A673 (cell line): ENCODE measurements around the gene NRP2.

Experiments used
- CTCF ChIP-seq: fragments of 300-800, 200-600 bp; sonication (generic); conservative IDR thresholded peaks from 2 replicates; pipeline ENCODE4 v1.5.1; 2017; ENCODE audit warnings: low read depth, mild to moderate bottlenecking, antibody characterized with exemption, low read length, moderate library complexity, mixed read lengths
- EZH2 ChIP-seq: fragments of 200-600 bp; sonication (generic); IDR thresholded peaks from 2 replicates; pipeline ENCODE4 v1.6.1; 2017; ENCODE audit warnings: borderline replicate concordance, low read depth, mild to moderate bottlenecking, mixed read lengths, antibody characterized with exemption, low read length; ENCODE audit not compliant: poor library complexity, severe bottlenecking

DNA sequence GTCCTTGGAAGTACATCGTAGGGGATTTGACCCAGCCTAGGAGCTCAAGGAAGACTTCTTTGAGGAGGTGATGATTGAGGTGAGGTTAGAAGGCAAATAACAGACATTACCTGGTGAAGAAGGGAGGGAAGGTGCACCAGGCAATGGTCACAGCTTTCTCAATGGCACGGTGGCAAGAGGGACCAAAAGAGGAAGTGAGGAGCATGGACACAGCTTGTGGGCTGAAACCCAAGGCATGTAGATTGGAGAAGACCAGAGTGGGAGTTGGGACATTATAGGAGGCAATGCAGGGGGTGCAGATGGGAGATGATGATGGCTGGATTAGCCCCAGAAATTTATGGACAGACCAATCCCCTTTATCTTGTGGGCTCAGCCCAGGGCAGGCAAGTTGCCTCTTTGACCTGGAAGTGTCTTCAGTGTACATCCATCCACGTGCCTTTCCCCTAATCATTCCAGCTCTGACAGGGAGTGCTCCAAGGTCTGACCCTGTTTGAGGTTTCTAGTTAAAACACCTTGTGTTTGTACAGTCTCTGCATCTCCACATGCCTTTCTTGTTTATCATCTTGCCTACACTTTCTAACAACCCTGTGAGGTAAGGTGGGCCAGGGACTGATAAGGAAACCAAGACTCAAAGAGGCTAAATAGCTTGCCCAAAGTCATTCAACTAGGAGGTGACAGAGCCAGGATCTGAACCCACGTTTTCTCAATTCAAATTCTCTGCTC, 59.1 kb downstream of the NRP2 start:
- TF ChIP-seq CTCF, result no peak
- no peak for TF ChIP-seq EZH2
